WTC11 (cell line): Measurements from ENCODE around the gene VNN1. TPM values are rescaled to one million over a fixed set of nuclear protein-coding genes. Genes with fewer than 3 reads are reported as not detected.
"Not testable (repeated sequence)": the region's sequence is repeated elsewhere in the genome, so short reads cannot be mapped to it uniquely, and the experiment has no call there.

ENCODE experiments used
- ATAC-seq: fragments of 200-7000 bp; cut with Tn5 transposase; 2 replicates; pipeline ENCODE4 v1.10.0; 2021; ENCODE audit warnings: mild to moderate bottlenecking, moderate library complexity
- CTCF ChIA-PET: fragments of 300-600 bp; sonication (Branson Sonifier 250); formaldehyde crosslinking; loops from one replicate; lab custom pipeline; 2021; ENCODE audit warnings: antibody characterized with exemption; lab: Charles Lee
- POLR2A ChIA-PET: fragments of 350-600 bp; sonication (Branson Sonifier 250); formaldehyde crosslinking; loops from one replicate; lab custom pipeline; 2021; ENCODE audit warnings: antibody characterized with exemption; lab: Charles Lee
- DNase-seq: peaks from one replicate; pipeline ENCODE4 v3.0.0; 2021; ENCODE audit warnings: low spot score
- H3K27ac Mint-ChIP-seq: 2 replicates; pipeline ENCODE4 v1.8.0; 2021; ENCODE audit warnings: mixed read lengths
- H3K27me3 Mint-ChIP-seq: 2 replicates; pipeline ENCODE4 v1.8.0; 2021; ENCODE audit warnings: low read depth, mild to moderate bottlenecking, moderate library complexity, mixed read lengths
- H3K36me3 Mint-ChIP-seq: 2 replicates; pipeline ENCODE4 v1.8.0; 2021; ENCODE audit warnings: mixed read lengths
- H3K4me1 Mint-ChIP-seq: 2 replicates; pipeline ENCODE4 v1.8.0; 2022; ENCODE audit warnings: mixed read lengths
- H3K4me3 Mint-ChIP-seq: 2 replicates; pipeline ENCODE4 v1.8.0; 2021; ENCODE audit warnings: mild to moderate bottlenecking, moderate library complexity, mixed read lengths
- H3K9me3 Mint-ChIP-seq: 2 replicates; pipeline ENCODE4 v1.8.0; 2021; ENCODE audit warnings: mixed read lengths
- ATF3 ChIP-seq: sonication (generic); formaldehyde crosslinking; conservative IDR thresholded peaks from 2 replicates; pipeline ENCODE4 v1.8.1; 2022; ENCODE audit warnings: mild to moderate bottlenecking, missing genetic modification reagents
- CDX4 ChIP-seq: fragments of 250-450 bp; sonication (Bioruptor Pico); IDR thresholded peaks from 2 replicates; pipeline ENCODE4 v1.9.0; 2021; ENCODE audit warnings: moderate library complexity, mild to moderate bottlenecking, inconsistent platforms, borderline replicate concordance
- CREM ChIP-seq: sonication (generic); formaldehyde crosslinking; IDR thresholded peaks from 2 replicates; pipeline ENCODE4 v1.8.1; 2022; ENCODE audit warnings: mild to moderate bottlenecking, missing genetic modification reagents, moderate library complexity
- E2F4 ChIP-seq: sonication (generic); formaldehyde crosslinking; IDR thresholded peaks from 2 replicates; pipeline ENCODE4 v1.8.1; 2022; ENCODE audit warnings: low read depth, mild to moderate bottlenecking, moderate library complexity, missing genetic modification reagents, borderline replicate concordance
- ERG ChIP-seq: fragments of 250-450 bp; sonication (Bioruptor Pico); IDR thresholded peaks from 2 replicates; pipeline ENCODE4 v1.8.0; 2021; ENCODE audit warnings: mild to moderate bottlenecking
- FOXK1 ChIP-seq: sonication (generic); formaldehyde crosslinking; IDR thresholded peaks from 2 replicates; pipeline ENCODE4 v1.8.0; 2022; ENCODE audit warnings: mild to moderate bottlenecking, moderate library complexity, missing genetic modification reagents
- GABPB1 ChIP-seq: sonication (generic); formaldehyde crosslinking; IDR thresholded peaks from 2 replicates; pipeline ENCODE4 v1.8.1; 2023; ENCODE audit warnings: mild to moderate bottlenecking, missing genetic modification reagents
- GTF2I ChIP-seq: fragments of 250-450 bp; sonication (Bioruptor Pico); conservative IDR thresholded peaks from 2 replicates; pipeline ENCODE4 v1.4.0; 2021; ENCODE audit warnings: mild to moderate bottlenecking
- HMGXB4 ChIP-seq: sonication (generic); formaldehyde crosslinking; IDR thresholded peaks from 2 replicates; pipeline ENCODE4 v1.8.1; 2023; ENCODE audit warnings: mild to moderate bottlenecking, moderate library complexity, missing genetic modification reagents
- JUN ChIP-seq: sonication (generic); formaldehyde crosslinking; IDR thresholded peaks from 2 replicates; pipeline ENCODE4 v1.8.0; 2023; ENCODE audit warnings: mild to moderate bottlenecking, missing genetic modification reagents
- MYBL2 ChIP-seq: sonication (generic); formaldehyde crosslinking; IDR thresholded peaks from 2 replicates; pipeline ENCODE4 v1.8.1; 2023; ENCODE audit warnings: mild to moderate bottlenecking, moderate library complexity, missing genetic modification reagents
- RORB ChIP-seq: fragments of 250-450 bp; sonication (Bioruptor Pico); IDR thresholded peaks from 2 replicates; pipeline ENCODE4 v1.9.0; 2021; ENCODE audit warnings: mild to moderate bottlenecking
- SMAD4 ChIP-seq: sonication (generic); formaldehyde crosslinking; IDR thresholded peaks from 2 replicates; pipeline ENCODE4 v1.8.0; 2022; ENCODE audit warnings: mild to moderate bottlenecking, missing genetic modification reagents
- SOX15 ChIP-seq: fragments of 250-450 bp; sonication (Bioruptor Pico); IDR thresholded peaks from 2 replicates; pipeline ENCODE4 v1.9.0; 2021; ENCODE audit warnings: mild to moderate bottlenecking
- STAT6 ChIP-seq: sonication (generic); formaldehyde crosslinking; conservative IDR thresholded peaks from 2 replicates; pipeline ENCODE4 v1.8.1; 2023; ENCODE audit warnings: mild to moderate bottlenecking, low read depth, missing genetic modification reagents, moderate library complexity
- TP53 ChIP-seq: sonication (generic); formaldehyde crosslinking; IDR thresholded peaks from 2 replicates; pipeline ENCODE4 v1.8.1; 2023; ENCODE audit warnings: mild to moderate bottlenecking, missing genetic modification reagents
- ZBTB43 ChIP-seq: sonication (generic); formaldehyde crosslinking; IDR thresholded peaks from 2 replicates; pipeline ENCODE4 v1.8.1; 2023; ENCODE audit warnings: mild to moderate bottlenecking, missing genetic modification reagents
- ZNF671 ChIP-seq: fragments of 250-450 bp; sonication (Bioruptor Pico); IDR thresholded peaks from 2 replicates; pipeline ENCODE4 v1.8.0; 2021; ENCODE audit warnings: mild to moderate bottlenecking
- total RNA-seq: library from RNA; stranded (reverse); gene quantifications from 3 replicates; pipeline ENCODE4 v1.2.3, GENCODE V29; 2021

VNN1 gene
- total RNA-seq, 1 experiment from 2014 or later, result 0.04 TPM

GRCh38 chr6:132648356-132648755, 65.5 kb downstream of the VNN1 start:
- ATAC-seq (no peak), DNase-seq (no peak)
- Mint-ChIP-seq H3K9me3 (no peaks in the 10 kb centered on the region), H3K4me3 (no peak overlapping the region), H3K36me3 (no peaks in the 10 kb centered on the region), H3K27ac (no peak overlapping the region), H3K4me1 (no peaks in the 10 kb centered on the region), H3K27me3 (no peaks in the 10 kb centered on the region)
- ChIA-PET CTCF (interaction anchor here (1.1 kb wide), 1 partner anchor 67 kb away, joined by 3 read pairs; no protein-coding TSS in a partner anchor), POLR2A (no interaction called here)
- no peak for TF ChIP-seq GTF2I (CRISPR knock-in tag)
- no peak for TF ChIP-seq CREM (CRISPR knock-in tag)
- TF ChIP-seq HMGXB4 (CRISPR knock-in tag), result no peak
- no peak for TF ChIP-seq ATF3 (CRISPR knock-in tag)
- TF ChIP-seq ZBTB43, result no peak
- TF ChIP-seq MYBL2 (CRISPR knock-in tag), result no peak
- no peak for TF ChIP-seq TP53 (CRISPR knock-in tag)
- no peak for TF ChIP-seq ERG (CRISPR knock-in tag)
- TF ChIP-seq SOX15 (CRISPR knock-in tag), result no peak
- no peak for TF ChIP-seq FOXK1

GRCh38 chr6:132643547-132643946, 70.3 kb downstream of the VNN1 start:
- Mint-ChIP-seq H3K27ac (no peak overlapping the region), H3K4me1 (peaks cover 10% of the 10 kb centered on the region)
- no peak for DNase-seq
- CTCF ChIA-PET, result no interaction called here
- no peak for ATAC-seq
- TF ChIP-seq GABPB1 (CRISPR knock-in tag), result no peak
- no peak for TF ChIP-seq ERG (CRISPR knock-in tag)
- no peak for TF ChIP-seq STAT6 (CRISPR knock-in tag)
- TF ChIP-seq E2F4 (CRISPR knock-in tag), result no peak
- no peak for TF ChIP-seq CDX4 (CRISPR knock-in tag)
- TF ChIP-seq JUN (CRISPR knock-in tag), result no peak
- TF ChIP-seq FOXK1, result no peak
- TF ChIP-seq RORB (CRISPR knock-in tag), result no peak
- TF ChIP-seq SMAD4 (CRISPR knock-in tag), result no peak
- TF ChIP-seq ZNF671 (CRISPR knock-in tag), result no peak
- no peak for TF ChIP-seq CREM (CRISPR knock-in tag)
- TF ChIP-seq, all 79 proteins: peak for 0
- peaks cover 10% of the 10 kb centered on the region; the same call in 1 of the 2 replicates for H3K9me3 Mint-ChIP-seq
- no peak overlapping the region for H3K4me3 Mint-ChIP-seq
- POLR2A ChIA-PET, result no interaction called here
- H3K27me3 Mint-ChIP-seq, result no peaks in the 10 kb centered on the region
- no peaks in the 10 kb centered on the region for H3K36me3 Mint-ChIP-seq

- Mint-ChIP-seq H3K36me3 (peaks cover 15% of the 10 kb centered on the region), H3K4me1 (peaks cover 12% of the 10 kb centered on the region), H3K9me3 (peaks cover 34% of the 10 kb centered on the region)
- H3K4me3 Mint-ChIP-seq, POLR2A ChIA-PET, DNase-seq, ATAC-seq, H3K27me3 Mint-ChIP-seq, H3K27ac Mint-ChIP-seq, CTCF ChIA-PET: not testable (repeated sequence)
These were observed 76.7 kb downstream of the VNN1 start for GRCh38 chr6:132637135-132637534.

- H3K27ac Mint-ChIP-seq, H3K27me3 Mint-ChIP-seq, ATAC-seq, H3K4me3 Mint-ChIP-seq, POLR2A ChIA-PET, DNase-seq: not testable (repeated sequence)
- Mint-ChIP-seq H3K36me3 (peaks cover 15% of the 10 kb centered on the region), H3K9me3 (peaks cover 34% of the 10 kb centered on the region), H3K4me1 (peaks cover 12% of the 10 kb centered on the region)
- CTCF ChIA-PET, result interaction anchor here (1.6 kb wide), 1 partner anchor 37 kb away, joined by 5 read pairs; no protein-coding TSS in a partner anchor
These were observed 77.9 kb downstream of the VNN1 start for GRCh38 chr6:132635906-132636305.
